Mammary epithelial cell (primary cell): ENCODE data around the gene PGM2L1.

Experiments
- CTCF ChIP-seq, 2 donors: IDR thresholded peaks in 1 of 2; conservative IDR thresholded peaks in 1 of 2; 2 replicates each; pipeline ENCODE4 v1.5.1; 2011 to 2012; ENCODE audit warnings: inconsistent platforms in 2 of 2, low read length in 2 of 2, mild to moderate bottlenecking in 2 of 2, control low read depth in 1 of 2, low read depth in 1 of 2; ENCODE audit not compliant: insufficient read depth in 1 of 2; ENCODE audit errors: extremely low read depth in 1 of 2
- EZH2 ChIP-seq: IDR thresholded peaks from 2 replicates; pipeline ENCODE4 v1.6.1; 2012; ENCODE audit warnings: low read length, inconsistent platforms, borderline replicate concordance

GRCh38 chr11:74319139-74319816, 79.0 kb downstream of the PGM2L1 start:
- TF ChIP-seq CTCF (conservative IDR thresholded peaks at IDR 0.05 in 1 of 2, IDR thresholded peaks at IDR 0.05 in 1 of 2; ENCODE audit: extremely low read depth in 1 of 2, insufficient read depth in 1 of 2, low read depth in 1 of 2, low read length in 2 of 2) (no peak), EZH2 (no peak)
